DOHH2 (cell line): Measurements from ENCODE around the gene RRAS2.
A peak's percentile ranks its signal among the peaks of the same experiment; 100 is the strongest.

Source experiments
- H3F3A ChIP-seq: fragments of 200-600 bp; sonication (generic), shearing (Covaris generic); 2 replicates; pipeline ENCODE4 v1.6.0; 2016; ENCODE audit warnings: antibody characterized with exemption, mild to moderate bottlenecking; ENCODE audit not compliant: control insufficient read depth, insufficient read depth
- H3K27ac ChIP-seq: fragments of 200-600 bp; sonication (generic); 2 replicates; pipeline ENCODE4 v1.5.1; 2014; ENCODE audit warnings: low read depth, mild to moderate bottlenecking, low read length, moderate library complexity
- H3K27me3 ChIP-seq: fragments of 200-600 bp; sonication (generic); 2 replicates; pipeline ENCODE4 v1.6.1; 2014; ENCODE audit warnings: mild to moderate bottlenecking, low read length, mixed read lengths; ENCODE audit not compliant: control insufficient read depth
- H3K36me3 ChIP-seq: fragments of 200-600 bp; sonication (generic); 2 replicates; pipeline ENCODE4 v1.6.1; 2014; ENCODE audit warnings: mild to moderate bottlenecking, low read length, moderate library complexity, mixed read lengths; ENCODE audit not compliant: control insufficient read depth
- H3K4me1 ChIP-seq: fragments of 200-600 bp; sonication (generic); 2 replicates; pipeline ENCODE4 v1.6.1; 2014; ENCODE audit warnings: mild to moderate bottlenecking, low read length, mixed read lengths; ENCODE audit not compliant: control insufficient read depth
- H3K4me2 ChIP-seq: fragments of 200-600 bp; sonication (generic); 2 replicates; pipeline ENCODE4 v1.6.0; 2014; ENCODE audit warnings: mild to moderate bottlenecking, low read length, moderate library complexity
- H3K4me3 ChIP-seq: fragments of 200-600 bp; sonication (generic); 2 replicates; pipeline ENCODE4 v1.5.1; 2014; ENCODE audit warnings: mild to moderate bottlenecking, low read length, mixed read lengths
- H3K79me2 ChIP-seq: fragments of 200-600 bp; sonication (generic); 2 replicates; pipeline ENCODE4 v1.6.1; 2014; ENCODE audit warnings: mild to moderate bottlenecking, low read length, mixed read lengths; ENCODE audit not compliant: control insufficient read depth
- H3K9me2 ChIP-seq: fragments of 200-600 bp; sonication (generic); replicated peaks from 2 replicates; pipeline ENCODE4 v1.6.1; 2014; ENCODE audit warnings: mild to moderate bottlenecking, low read length, mixed read lengths; ENCODE audit not compliant: control insufficient read depth
- H3K9me3 ChIP-seq: fragments of 200-600 bp; sonication (generic); 2 replicates; pipeline ENCODE4 v1.6.1; 2014; ENCODE audit warnings: antibody characterized with exemption, low read length, mixed read lengths; ENCODE audit not compliant: control insufficient read depth, insufficient read depth
- H4K20me1 ChIP-seq: fragments of 200-600 bp; sonication (generic); 2 replicates; pipeline ENCODE4 v1.6.0; 2014; ENCODE audit warnings: low read depth, mild to moderate bottlenecking, antibody characterized with exemption, low read length, moderate library complexity; ENCODE audit not compliant: control insufficient read depth, insufficient read depth
- EZH2phosphoT487 ChIP-seq: fragments of 200-600 bp; sonication (generic); IDR thresholded peaks from 2 replicates; pipeline ENCODE4 v1.6.1; 2017; ENCODE audit warnings: borderline replicate concordance, mild to moderate bottlenecking, antibody characterized with exemption, low read length, moderate library complexity, mixed read lengths
- TF ChIP-seq, protein P1 (sequence below): fragments of 200-600 bp; sonication (generic); IDR thresholded peaks from one replicate; pipeline ENCODE4 v1.5.1; 2014; ENCODE audit warnings: antibody characterized with exemption, mild to moderate bottlenecking, low read depth, low read length; ENCODE audit not compliant: poor library complexity, severe bottlenecking

The RRAS2 gene

DNA sequence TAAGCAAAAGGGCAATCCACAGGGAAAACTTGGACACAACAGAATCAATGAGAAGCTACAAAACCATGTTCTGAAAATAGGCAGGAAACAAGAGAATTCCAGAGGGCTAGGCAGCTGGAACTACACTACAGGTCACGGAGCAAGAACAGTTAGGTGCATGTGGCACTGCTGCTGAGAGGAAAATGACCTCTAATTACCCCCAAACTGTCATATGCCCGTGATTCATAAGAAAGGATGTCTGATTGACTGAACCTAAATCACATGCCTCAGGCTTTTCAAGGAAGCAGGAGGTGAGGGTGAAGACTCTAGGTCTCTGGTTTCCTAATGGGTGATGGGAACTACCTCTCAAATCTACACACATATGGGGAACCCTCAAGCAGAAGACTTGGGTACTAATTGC, 17.9 kb upstream of the RRAS2 start:
- H3K4me3 ChIP-seq, result no peak overlapping the region
- peaks cover 15% of the 10 kb centered on the region for H3K4me1 ChIP-seq
- no peaks in the 10 kb centered on the region for H3K9me2 ChIP-seq
- H3F3A ChIP-seq, result no peaks in the 10 kb centered on the region
- TF ChIP-seq EZH2phosphoT487, result no peak
- TF ChIP-seq, protein P1, sequence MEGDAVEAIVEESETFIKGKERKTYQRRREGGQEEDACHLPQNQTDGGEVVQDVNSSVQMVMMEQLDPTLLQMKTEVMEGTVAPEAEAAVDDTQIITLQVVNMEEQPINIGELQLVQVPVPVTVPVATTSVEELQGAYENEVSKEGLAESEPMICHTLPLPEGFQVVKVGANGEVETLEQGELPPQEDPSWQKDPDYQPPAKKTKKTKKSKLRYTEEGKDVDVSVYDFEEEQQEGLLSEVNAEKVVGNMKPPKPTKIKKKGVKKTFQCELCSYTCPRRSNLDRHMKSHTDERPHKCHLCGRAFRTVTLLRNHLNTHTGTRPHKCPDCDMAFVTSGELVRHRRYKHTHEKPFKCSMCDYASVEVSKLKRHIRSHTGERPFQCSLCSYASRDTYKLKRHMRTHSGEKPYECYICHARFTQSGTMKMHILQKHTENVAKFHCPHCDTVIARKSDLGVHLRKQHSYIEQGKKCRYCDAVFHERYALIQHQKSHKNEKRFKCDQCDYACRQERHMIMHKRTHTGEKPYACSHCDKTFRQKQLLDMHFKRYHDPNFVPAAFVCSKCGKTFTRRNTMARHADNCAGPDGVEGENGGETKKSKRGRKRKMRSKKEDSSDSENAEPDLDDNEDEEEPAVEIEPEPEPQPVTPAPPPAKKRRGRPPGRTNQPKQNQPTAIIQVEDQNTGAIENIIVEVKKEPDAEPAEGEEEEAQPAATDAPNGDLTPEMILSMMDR, result no peak
- no peaks in the 10 kb centered on the region for H3K9me3 ChIP-seq
- H3K27me3 ChIP-seq, result peaks cover 28% of the 10 kb centered on the region
- no peaks in the 10 kb centered on the region for H4K20me1 ChIP-seq
- no peak overlapping the region for H3K27ac ChIP-seq
- no peaks in the 10 kb centered on the region for H3K36me3 ChIP-seq
- H3K79me2 ChIP-seq, result no peaks in the 10 kb centered on the region
- no peak overlapping the region for H3K4me2 ChIP-seq

GRCh38 chr11:14374922-14375830, 16.2 kb upstream of the RRAS2 start:
- Histone ChIP-seq H3K4me2 (no peak overlapping the region), H3K79me2 (no peaks in the 10 kb centered on the region), H3K4me3 (no peak overlapping the region), H3K9me2 (no peaks in the 10 kb centered on the region), H3F3A (no peaks in the 10 kb centered on the region), H3K9me3 (no peaks in the 10 kb centered on the region), H3K36me3 (no peaks in the 10 kb centered on the region), H4K20me1 (no peaks in the 10 kb centered on the region), H3K4me1 (peaks cover 9% of the 10 kb centered on the region), H3K27ac (no peak overlapping the region), H3K27me3 (peaks cover 18% of the 10 kb centered on the region)
- TF ChIP-seq, protein P1, result peak; percentile 55
- TF ChIP-seq EZH2phosphoT487, result no peak

GRCh38 chr11:14373941-14374646, 15.1 kb upstream of the RRAS2 start:
- peaks cover 16% of the 10 kb centered on the region for H3K27me3 ChIP-seq
- no peak overlapping the region for H3K4me2 ChIP-seq
- no peak for TF ChIP-seq EZH2phosphoT487
- TF ChIP-seq, protein P1, result no peak
- H3K9me2 ChIP-seq, result no peaks in the 10 kb centered on the region
- H3K36me3 ChIP-seq, result no peaks in the 10 kb centered on the region
- no peaks in the 10 kb centered on the region for H3F3A ChIP-seq
- H3K79me2 ChIP-seq, result no peaks in the 10 kb centered on the region
- H4K20me1 ChIP-seq, result no peaks in the 10 kb centered on the region
- H3K4me3 ChIP-seq, result no peak overlapping the region
- no peak overlapping the region for H3K27ac ChIP-seq
- peaks cover 20% of the 10 kb centered on the region for H3K4me1 ChIP-seq
- no peaks in the 10 kb centered on the region for H3K9me3 ChIP-seq
